ENCODE measurements around the gene ANKS1B. TPM values are rescaled to one million over a fixed set of nuclear protein-coding genes. Genes with fewer than 3 reads are reported as not detected.

The ANKS1B gene
- total RNA-seq, 2 experiments from 2014 or later = not detected

DNA sequence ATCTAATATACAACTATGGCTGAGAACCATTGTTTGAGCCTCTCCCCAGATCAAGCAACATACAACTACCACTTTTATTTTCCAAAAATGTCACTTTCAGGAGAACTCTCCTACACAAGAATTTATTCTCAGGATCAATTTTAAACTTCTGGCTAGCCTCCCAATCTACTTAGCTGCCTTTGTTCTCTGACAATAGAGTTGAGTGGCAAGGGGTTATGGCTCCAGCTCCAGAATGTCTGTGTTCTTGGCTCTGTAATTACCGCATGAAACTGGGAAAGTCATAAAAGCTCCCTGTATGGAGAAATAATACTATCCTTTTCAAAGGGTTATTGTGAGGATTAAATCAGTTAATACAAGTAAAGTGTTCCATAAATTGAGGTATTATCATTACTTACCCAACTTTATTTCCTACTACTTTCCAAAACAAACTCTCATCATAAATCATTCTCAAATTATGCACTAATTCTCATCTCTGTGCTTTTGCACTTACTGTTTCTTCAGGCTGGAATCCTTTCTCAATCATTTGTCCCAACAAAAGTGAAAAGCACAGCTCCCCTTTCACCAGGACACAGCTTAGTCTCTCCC lies 215.2 kb downstream of the ANKS1B start:
- Mint-ChIP-seq H3K4me1 (no peaks in the 10 kb centered on the region), H3K36me3 (no peaks in the 10 kb centered on the region), H3K9me3 (no peaks in the 10 kb centered on the region), H3K4me3 (no peak overlapping the region), H3K27ac (no peak overlapping the region), H3K27me3 (no peaks in the 10 kb centered on the region)
- DNase-seq = no peak

DNA sequence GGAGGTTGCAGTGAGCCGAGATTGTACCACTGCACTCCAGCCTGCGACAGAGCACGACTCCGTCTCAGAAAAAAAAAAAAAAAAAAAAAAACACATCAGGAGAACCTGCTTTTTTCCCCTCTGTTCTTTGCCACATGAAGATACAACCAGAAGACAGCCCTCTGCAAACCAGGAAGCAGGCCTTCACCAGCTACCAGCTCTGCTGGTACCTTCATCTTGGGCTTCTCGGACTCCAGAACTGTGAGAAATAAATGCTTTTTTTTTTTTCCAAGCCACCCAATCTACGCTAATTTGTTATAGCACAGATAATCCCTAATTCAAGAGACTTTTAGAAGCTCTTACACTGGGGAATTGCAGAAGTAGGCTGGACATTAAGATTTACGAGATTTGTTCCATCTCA lies 216.0 kb downstream of the ANKS1B start:
- no peaks in the 10 kb centered on the region for H3K9me3 Mint-ChIP-seq

DNA sequence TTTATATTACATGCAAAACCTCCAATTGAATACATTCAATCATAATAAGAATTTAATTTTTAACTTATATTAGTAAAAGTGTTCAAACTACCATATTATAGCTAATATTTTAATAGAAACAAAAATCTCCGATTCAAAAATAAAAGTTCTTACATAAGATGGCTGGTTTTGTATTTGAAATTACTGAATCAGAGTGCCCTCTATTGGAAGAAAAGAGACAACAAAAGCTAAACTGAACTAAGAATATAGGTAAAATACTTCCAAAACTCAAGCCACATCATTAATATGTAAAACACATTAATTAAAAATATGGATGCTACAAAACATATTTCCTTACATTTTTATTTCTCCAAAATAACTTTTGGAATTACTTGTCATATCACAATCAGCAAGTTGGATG lies 216.9 kb downstream of the ANKS1B start:
- Mint-ChIP-seq H3K27ac (no peak overlapping the region), H3K9me3 (no peaks in the 10 kb centered on the region), H3K4me1 (no peaks in the 10 kb centered on the region), H3K4me3 (no peak overlapping the region), H3K27me3 (no peaks in the 10 kb centered on the region), H3K36me3 (no peaks in the 10 kb centered on the region)
- DNase-seq = no peak

More for the DNA sequence above, 216.0 kb downstream of the ANKS1B start:
- Mint-ChIP-seq H3K4me1 (no peaks in the 10 kb centered on the region), H3K27me3 (no peaks in the 10 kb centered on the region), H3K27ac (no peak overlapping the region), H3K4me3 (no peak overlapping the region), H3K36me3 (no peaks in the 10 kb centered on the region)
- no peak for DNase-seq

DNA sequence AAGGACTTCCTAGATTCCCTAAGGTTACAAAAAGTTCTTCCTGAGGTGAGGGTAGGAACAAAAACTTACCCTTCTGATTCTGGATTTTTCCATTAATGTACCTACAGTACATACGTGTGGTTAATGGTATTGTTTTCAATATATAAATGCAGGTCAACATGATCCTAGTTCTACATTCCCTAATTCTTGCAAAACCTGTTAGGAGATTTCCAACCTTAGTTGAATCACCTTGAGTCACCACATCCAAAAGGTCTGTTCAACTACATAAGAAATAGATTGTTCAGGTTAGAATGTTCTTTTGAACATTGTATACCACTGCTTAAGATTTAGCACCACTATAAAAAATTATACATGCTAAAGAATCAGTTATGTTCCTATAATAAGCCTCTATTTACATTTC lies 218.3 kb downstream of the ANKS1B start:
- Mint-ChIP-seq H3K36me3 (no peaks in the 10 kb centered on the region), H3K9me3 (no peaks in the 10 kb centered on the region), H3K27me3 (no peaks in the 10 kb centered on the region), H3K27ac (no peak overlapping the region), H3K4me1 (no peaks in the 10 kb centered on the region), H3K4me3 (no peak overlapping the region)
- no peak for DNase-seq

DNA sequence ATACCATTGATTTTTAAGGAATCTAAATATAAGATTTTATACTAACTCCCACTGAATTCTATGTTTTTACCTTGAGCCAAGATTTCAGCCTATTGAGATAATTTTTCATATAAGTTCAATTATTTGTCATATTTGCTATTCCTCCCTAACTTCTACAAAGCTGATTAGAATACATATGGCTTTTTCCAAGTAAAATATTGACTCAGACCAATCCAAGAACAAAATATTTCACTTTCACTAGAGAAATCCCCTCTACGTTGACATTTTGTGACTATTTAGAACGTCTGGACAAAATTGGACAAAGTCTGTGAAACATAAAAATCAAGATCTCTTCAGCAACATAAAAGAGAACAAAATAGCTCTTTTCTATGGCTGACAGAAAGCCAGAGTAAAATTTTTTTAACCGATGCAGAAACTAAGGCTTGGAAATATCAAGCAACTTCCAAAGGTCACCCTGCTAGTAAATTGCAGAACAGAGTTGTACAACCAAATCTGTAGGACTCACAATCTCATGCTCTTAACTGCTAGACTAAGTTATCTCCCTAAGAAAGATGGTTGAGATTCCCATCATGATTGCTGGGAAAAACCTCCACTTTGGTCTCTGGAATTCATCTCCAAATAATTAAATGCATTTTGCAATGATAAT lies 219.1 kb downstream of the ANKS1B start:
- no peak for DNase-seq
- Mint-ChIP-seq H3K4me1 (no peaks in the 10 kb centered on the region), H3K4me3 (no peak overlapping the region), H3K27ac (no peak overlapping the region), H3K36me3 (no peaks in the 10 kb centered on the region), H3K27me3 (no peaks in the 10 kb centered on the region), H3K9me3 (no peaks in the 10 kb centered on the region)

DNA sequence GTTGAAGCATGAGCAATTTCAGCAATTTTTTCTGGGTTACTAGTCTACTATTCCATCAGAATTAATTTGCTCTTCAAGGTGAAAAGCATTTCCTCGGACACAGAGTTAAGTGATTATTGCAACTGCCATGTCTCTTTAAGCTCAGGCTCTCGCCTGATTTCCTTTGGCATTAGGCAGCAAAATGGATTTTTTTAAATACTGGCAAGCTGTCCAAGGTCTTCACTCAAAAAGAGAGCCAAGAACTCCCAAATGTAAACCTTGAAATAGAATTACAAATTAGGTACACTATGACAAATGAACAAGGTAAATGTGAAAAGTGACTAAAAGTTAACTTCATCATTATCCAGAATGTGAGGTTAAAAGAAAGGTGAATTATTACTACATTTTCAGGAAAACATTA lies 225.3 kb downstream of the ANKS1B start:
- no peak for DNase-seq
- Mint-ChIP-seq H3K9me3 (peaks cover 2% of the 10 kb centered on the region), H3K27me3 (no peaks in the 10 kb centered on the region), H3K36me3 (no peaks in the 10 kb centered on the region), H3K4me3 (no peak overlapping the region), H3K27ac (no peak overlapping the region), H3K4me1 (no peaks in the 10 kb centered on the region)

DNA sequence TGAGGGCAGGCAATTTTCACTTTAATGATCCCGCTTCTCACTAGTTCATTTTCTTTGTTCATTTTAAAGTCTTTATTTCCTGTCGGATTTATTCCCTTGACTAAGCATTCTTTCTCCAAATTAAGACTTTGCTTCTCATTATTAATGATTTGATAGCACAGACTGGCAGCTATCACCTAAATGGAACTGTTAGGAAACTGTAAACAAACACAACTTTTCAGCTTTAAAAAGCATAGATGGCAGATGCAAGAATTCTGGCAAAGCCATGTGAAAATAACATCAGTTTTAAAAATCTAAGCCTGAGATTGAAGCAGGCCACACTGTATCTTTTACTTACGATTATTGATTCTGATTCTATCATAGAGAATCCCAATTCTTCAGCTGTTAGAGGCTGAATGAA lies 225.7 kb downstream of the ANKS1B start:
- no peak for DNase-seq
- Mint-ChIP-seq H3K36me3 (no peaks in the 10 kb centered on the region), H3K27ac (no peak overlapping the region), H3K4me1 (no peaks in the 10 kb centered on the region), H3K27me3 (no peaks in the 10 kb centered on the region), H3K9me3 (peaks cover 6% of the 10 kb centered on the region), H3K4me3 (no peak overlapping the region)

DNA sequence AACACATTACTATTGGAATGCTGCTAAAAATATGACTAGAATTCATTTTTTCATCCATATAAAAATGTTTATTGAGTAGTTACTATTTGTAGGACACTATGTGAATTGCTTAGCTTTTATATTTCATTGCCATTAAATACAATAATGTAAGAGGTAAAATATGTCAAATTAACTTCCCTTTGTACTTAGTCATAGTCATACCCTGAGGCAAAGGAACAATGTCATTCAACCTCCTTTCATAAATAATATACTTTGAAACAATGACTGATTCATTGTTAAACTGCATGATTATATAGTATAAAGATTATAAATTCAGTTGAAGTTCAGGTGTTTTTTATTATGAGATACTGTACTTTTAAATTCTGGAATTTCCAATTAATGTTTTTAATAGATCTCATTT lies 232.0 kb downstream of the ANKS1B start:
- no peak for DNase-seq
- H3K9me3 Mint-ChIP-seq = peaks cover 11% of the 10 kb centered on the region
- no peaks in the 10 kb centered on the region for H3K4me1 Mint-ChIP-seq
- H3K36me3 Mint-ChIP-seq = no peaks in the 10 kb centered on the region
- no peaks in the 10 kb centered on the region for H3K27me3 Mint-ChIP-seq
- no peak overlapping the region for H3K27ac Mint-ChIP-seq
- H3K4me3 Mint-ChIP-seq = no peak overlapping the region

DNA sequence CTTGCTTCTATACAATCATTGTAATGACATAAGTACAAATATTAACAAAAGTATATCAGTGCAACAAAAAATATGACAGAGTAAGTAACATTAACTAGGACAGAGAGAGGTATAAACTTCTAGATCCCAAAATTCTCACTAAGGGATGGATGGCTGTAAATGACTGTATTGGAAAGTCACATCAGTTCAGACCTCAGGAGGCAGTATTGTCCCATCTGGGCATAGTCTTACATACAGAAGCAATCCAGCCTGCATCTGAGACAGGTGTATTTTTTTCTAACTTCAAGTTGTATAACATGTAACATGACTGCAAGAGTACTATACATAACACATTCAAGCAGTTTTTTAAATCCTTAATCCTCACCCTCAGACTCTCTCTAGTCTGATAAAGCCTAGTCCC lies 238.2 kb downstream of the ANKS1B start:
- no peak for DNase-seq
- H3K27ac Mint-ChIP-seq = no peak overlapping the region
- no peaks in the 10 kb centered on the region for H3K36me3 Mint-ChIP-seq
- H3K9me3 Mint-ChIP-seq = peaks cover 1% of the 10 kb centered on the region
- H3K4me1 Mint-ChIP-seq = no peaks in the 10 kb centered on the region
- no peak overlapping the region for H3K4me3 Mint-ChIP-seq
- H3K27me3 Mint-ChIP-seq = no peaks in the 10 kb centered on the region

DNA sequence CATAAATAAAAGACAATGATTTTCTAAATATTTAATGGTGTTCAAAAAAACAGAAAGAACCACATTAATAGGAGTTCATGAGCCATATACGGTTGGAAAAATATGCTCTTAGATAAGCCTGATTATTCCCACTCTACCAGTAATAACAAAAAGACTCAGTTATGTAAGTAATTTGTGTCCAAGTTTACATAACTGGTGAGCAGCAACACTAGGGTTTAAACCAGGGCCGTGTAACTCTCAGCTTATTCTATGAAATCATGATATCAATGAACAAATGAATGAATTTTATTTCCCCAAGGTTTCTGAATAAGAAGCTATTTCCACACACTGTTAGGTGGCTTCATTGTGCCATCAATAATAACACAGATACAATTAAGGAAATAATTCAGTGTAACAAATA lies 238.8 kb downstream of the ANKS1B start:
- no peak for DNase-seq
- Mint-ChIP-seq H3K9me3 (peaks cover 1% of the 10 kb centered on the region), H3K36me3 (no peaks in the 10 kb centered on the region), H3K27me3 (no peaks in the 10 kb centered on the region), H3K4me1 (no peaks in the 10 kb centered on the region), H3K27ac (no peak overlapping the region), H3K4me3 (no peak overlapping the region)

DNA sequence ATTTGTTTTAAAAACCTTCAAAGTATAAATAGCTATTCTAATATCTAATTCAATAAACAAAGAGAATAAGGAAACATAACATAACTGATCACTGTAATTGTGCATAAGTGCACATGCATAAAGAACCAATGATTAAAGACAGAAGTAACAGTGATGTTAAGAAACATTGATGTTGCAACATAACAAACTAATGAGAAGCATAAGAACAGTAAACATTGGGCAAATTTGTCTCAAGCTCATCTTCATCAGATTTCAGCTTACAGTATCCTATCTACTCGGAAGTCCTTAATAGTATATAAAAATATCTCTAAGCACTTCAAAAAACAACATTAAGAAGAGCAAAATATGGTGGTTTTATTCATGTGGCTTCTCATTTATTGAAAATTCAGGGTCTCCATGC lies 239.6 kb downstream of the ANKS1B start:
- no peaks in the 10 kb centered on the region for H3K4me1 Mint-ChIP-seq
- DNase-seq = no peak
- H3K36me3 Mint-ChIP-seq = no peaks in the 10 kb centered on the region
- no peaks in the 10 kb centered on the region for H3K27me3 Mint-ChIP-seq
- H3K4me3 Mint-ChIP-seq = no peak overlapping the region
- no peak overlapping the region for H3K27ac Mint-ChIP-seq
- H3K9me3 Mint-ChIP-seq = peaks cover 1% of the 10 kb centered on the region

DNA sequence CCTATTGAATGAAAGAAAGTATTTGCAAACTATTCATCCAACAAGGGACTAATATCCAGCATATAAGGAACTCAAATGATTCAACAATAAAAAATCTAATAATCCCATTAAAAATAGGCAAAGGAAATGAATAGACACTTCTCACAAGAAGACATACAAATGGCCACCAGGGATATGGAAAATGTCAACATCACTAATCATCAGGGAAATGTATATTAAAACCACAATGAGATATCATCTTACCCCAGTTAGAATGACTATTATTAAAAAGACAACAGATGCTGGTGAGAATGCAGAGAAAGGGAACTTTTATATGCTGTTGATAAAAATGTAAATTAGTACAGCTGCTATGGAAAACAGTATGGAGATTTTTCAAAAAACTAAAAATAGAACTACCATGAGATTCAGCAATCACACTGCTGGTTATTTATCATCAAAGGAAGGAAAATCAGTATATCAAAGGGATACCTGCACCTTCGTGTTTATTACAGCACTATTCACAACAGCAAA lies 247.9 kb downstream of the ANKS1B start:
- no peak overlapping the region for H3K27ac Mint-ChIP-seq
- DNase-seq = no peak
- no peaks in the 10 kb centered on the region for H3K36me3 Mint-ChIP-seq
- H3K9me3 Mint-ChIP-seq = no peaks in the 10 kb centered on the region
- H3K4me3 Mint-ChIP-seq = no peak overlapping the region
- no peaks in the 10 kb centered on the region for H3K4me1 Mint-ChIP-seq
- no peaks in the 10 kb centered on the region for H3K27me3 Mint-ChIP-seq

DNA sequence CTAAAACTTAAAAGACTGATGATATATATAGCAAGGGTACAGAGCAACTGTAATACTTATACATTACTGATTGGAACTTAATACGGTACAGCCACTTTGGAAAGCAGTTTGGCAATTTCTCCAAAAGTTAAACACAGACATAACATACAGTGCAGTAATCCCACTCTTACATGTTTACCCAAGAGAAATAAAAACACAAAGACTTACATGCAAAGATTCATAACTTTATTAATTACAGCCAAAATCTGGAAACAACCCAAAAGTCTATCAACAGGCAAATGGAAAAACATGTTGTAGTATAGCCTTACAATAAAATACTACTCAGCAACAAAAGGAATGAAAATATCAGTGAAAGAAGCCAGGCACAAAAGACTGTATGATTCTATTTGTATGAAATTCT lies 252.6 kb downstream of the ANKS1B start:
- DNase-seq = no peak
- H3K27ac Mint-ChIP-seq = no peak overlapping the region
- H3K4me3 Mint-ChIP-seq = no peak overlapping the region
- H3K36me3 Mint-ChIP-seq = no peaks in the 10 kb centered on the region
- H3K27me3 Mint-ChIP-seq = no peaks in the 10 kb centered on the region
- peaks cover 14% of the 10 kb centered on the region for H3K9me3 Mint-ChIP-seq
- H3K4me1 Mint-ChIP-seq = no peaks in the 10 kb centered on the region

DNA sequence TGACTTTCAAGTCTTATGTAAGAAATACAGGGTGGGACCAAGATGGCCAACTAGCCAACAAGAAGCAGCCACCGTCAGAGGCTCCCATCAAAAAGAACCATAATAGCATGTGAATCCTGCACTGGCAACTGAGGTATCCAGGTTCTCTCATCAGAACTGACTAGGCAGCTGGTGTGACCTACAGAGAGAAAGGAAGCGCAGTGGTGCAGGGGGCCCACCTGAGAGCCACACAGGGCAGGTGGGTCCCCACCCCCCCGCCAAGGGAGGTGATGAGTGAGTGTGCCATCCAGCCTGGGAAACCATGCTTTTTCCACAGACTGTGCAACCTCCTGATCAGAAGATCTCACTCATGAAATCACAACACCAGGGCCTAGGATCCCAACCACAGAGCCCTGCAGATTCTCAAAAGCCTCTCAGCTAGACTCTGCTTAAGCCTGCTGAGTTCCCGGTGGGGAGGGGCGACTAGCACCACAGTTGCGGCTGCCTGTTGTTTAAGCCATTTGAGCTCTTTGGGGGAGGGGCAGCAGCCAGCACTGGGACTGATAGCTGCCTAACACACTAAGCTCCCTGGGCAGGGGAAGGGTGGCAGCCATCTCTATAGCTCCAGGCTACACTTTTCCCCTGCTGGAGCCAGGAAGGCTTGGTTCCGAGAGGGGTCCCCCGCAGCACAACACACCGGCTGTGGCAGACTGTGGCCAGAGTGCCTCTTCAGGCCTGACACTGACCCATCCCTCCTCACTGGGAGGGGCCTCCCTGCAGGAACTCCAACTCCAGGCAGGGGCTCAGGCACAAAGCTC lies 261.8 kb downstream of the ANKS1B start:
- Mint-ChIP-seq H3K4me3 (no peak overlapping the region), H3K9me3 (peaks cover 6% of the 10 kb centered on the region), H3K27me3 (no peaks in the 10 kb centered on the region), H3K4me1 (no peaks in the 10 kb centered on the region), H3K36me3 (no peaks in the 10 kb centered on the region), H3K27ac (no peak overlapping the region)
- DNase-seq = no peak

DNA sequence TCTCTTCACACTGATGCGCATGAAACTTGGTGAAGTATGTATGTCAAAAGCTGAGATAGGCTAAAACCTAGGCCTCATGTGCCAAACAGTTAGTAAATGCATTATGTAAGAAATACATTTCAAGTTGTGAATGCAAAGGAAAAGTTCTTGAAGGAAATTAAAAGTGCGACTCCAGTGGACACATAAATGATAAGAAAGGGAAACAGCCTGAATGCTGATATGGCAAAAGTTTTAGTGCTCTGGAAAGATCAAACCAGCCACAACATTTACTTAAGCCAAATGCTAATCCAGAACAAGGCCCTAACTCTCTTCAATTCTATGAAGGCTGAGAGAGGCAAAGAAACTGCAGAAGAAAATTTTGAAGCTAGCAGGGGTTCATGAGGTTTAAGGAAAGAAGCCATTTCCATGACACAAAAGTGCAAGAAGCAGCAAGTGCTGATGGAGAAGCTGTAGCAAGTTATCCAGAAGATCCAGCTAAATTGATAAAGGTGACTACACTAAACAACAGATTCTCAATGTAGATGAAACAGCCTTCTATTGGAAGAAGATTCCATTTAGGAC lies 262.9 kb downstream of the ANKS1B start:
- H3K27me3 Mint-ChIP-seq = no peaks in the 10 kb centered on the region
- no peak for DNase-seq
- H3K4me1 Mint-ChIP-seq = no peaks in the 10 kb centered on the region
- no peak overlapping the region for H3K27ac Mint-ChIP-seq
- H3K36me3 Mint-ChIP-seq = no peaks in the 10 kb centered on the region
- no peak overlapping the region for H3K4me3 Mint-ChIP-seq
- H3K9me3 Mint-ChIP-seq = peaks cover under 1% of the 10 kb centered on the region
